HG03439 (cell line): Measurements from ENCODE around the gene SAC3D1.
"Not testable (repeated sequence)": the region's sequence is repeated elsewhere in the genome, so short reads cannot be mapped to it uniquely, and the experiment has no call there.

ENCODE experiments used
- ATAC-seq: cut with Tn5 transposase; IDR thresholded peaks from one replicate; pipeline ENCODE4 v1.9.1; 2021; ENCODE audit warnings: mild to moderate bottlenecking, moderate library complexity; ENCODE audit not compliant: unreplicated experiment

The SAC3D1 gene

DNA sequence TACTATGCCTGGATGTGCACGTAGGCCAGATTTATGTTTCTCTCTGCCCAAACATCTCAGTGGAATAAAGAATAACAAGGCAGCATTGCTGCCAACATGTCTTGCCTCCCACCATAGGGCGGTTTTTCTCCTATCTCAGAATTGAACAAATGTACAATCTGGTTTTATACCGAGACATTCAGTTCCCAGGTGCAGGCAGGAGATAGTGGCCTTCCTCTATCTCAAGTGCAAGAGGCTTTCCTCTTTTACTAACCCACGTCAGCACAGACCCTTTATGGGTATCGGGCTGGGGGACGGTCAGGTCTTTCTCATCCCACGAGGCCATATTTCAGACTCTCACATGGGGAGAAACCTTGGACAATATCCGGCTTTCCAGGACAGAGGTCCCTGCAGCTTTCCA, 17.5 kb upstream of the SAC3D1 start:
- not testable (repeated sequence) for ATAC-seq

DNA sequence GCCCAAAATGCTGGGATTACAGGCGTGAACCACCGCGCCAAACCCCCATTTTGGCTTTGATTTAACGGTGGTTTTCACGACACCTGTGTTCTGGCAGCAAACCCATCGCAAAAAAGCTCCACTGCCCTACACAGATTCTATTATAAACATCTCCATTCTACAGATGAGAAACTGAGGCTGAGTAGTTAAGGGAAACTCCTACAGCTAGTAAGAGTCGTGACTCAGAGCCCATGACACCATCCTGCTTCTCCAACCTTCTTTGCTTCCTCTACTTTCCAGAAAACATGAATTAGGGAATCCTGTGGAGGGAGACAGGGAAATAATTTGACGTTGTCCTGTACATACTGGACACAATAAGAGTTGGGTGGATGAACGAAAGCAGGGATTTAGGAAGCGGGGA, 14.2 kb upstream of the SAC3D1 start:
- ATAC-seq = peak; percentile 2

DNA sequence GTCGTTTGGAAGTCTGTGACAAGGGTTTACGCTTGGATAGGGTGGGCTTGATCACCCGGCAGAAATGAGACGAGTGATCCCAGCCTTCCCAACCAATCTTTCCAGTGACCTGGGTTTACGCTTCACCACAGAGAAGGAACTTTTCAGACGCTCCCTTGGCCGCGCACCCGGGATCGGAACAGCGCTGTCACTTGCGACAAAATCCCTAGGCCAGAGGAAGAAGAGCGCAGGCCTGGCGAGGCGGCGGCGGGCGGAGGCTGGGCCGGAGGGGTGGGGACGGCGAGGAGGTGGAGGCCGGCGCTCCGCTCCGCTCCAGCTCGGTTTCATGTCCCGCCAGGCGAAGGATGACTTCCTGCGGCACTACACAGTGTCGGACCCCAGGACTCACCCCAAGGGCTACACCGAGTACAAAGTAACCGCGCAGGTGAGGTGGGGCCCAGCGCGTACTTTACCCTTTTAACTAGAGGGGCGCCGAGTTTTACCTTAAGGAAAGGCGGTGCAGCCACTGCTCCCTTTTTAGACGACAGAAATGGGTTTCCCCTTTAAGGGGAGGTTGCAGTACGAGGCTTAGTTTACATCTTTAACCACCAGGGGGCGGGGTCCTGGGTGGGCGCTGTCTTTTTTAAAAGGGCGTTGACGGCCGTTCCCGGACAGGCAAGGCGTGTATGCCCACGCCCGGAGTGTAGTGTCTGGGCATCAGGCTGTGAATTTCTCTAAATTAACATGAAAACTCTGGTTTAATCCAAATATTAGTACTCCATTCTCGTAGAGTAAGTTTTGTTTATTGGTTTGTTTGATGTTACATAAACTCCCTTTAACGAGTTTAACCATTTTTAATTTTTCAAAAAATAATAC, 13.6 kb upstream of the SAC3D1 start, which contains the start of gene SNX15:
TSS of gene SNX15 (plus strand) at position 227 of the 855 bp plus-strand sequence. CDS start at position 326, 99 bp downstream.
- ATAC-seq = peak; percentile 94

DNA sequence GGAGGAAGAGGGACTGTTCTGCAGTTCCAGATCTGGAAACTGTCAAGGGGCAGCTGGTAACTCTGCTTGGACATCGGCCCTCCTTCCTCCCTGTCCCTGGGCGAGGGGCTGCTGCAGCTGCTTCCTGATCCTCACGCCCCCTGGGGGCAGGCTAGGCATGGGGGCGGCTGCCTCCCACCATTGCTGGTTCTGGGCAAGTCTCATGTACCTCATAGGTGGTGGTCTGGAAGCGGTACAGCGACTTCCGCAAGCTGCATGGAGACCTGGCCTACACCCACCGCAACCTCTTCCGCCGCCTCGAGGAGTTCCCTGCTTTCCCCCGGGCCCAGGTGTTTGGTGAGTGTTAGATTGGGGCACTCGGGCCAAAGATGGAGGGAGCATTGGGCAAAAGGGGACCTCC, 8.8 kb upstream of the SAC3D1 start:
- no peak for ATAC-seq

DNA sequence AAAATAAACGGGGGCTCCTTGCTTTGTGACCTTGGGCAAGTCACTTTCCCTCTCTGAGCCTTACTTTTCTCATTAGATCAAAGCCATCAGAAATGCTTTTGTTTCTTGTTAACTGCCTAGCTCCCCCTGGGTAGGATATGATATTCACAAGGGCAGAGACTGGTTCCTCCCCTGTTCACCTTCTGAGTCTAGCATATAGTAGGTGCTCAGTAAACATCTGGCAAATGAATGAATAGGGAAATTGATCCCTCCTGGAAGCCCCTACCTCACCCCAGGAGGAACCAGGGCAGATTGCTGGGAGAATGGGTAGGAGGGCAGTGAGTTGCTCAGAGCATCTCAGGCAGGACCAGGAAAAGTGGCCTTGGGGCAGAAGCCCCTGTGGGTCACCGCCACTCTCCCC, 6.6 kb upstream of the SAC3D1 start:
- ATAC-seq = no peak

DNA sequence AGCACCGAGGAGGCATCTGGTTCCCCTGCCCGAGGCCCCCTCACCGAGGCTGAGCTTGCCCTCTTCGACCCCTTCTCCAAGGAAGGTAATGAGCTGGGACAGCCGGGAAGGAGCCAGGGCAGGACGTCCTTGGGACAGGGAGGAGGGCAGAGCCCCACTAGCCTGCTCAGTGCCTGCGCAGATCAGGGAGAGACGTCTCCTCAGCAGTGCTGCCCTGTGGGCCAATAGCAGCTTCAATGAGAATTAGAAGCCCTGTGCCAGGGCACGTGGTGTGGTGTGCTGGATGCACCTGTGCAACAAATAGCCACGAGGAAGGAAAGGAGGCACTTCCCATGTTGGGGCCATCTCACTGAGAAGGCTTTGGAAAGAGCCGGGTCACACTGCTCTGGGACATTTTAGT, 5.4 kb upstream of the SAC3D1 start:
- no peak for ATAC-seq

DNA sequence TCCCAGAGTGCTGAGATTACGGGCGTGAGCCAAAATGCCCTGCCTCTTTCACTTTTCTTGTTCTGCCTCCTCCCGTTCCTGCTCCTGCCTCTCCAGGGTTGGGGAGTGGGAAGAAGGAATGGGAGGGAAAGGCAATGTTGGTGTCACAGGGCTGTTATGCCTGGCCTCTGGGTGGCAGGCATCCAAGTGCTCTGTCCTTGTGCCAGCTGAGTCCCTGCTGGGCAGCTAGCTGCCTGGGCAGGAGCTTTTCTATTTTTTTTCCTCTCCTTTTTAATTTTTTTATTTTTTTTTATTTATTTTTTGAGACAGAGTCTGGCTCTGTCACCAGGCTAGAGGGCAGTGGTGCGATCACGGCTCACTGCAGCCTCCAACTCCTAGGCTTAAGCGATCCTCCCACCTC, 4.1 kb upstream of the SAC3D1 start:
- no peak for ATAC-seq

DNA sequence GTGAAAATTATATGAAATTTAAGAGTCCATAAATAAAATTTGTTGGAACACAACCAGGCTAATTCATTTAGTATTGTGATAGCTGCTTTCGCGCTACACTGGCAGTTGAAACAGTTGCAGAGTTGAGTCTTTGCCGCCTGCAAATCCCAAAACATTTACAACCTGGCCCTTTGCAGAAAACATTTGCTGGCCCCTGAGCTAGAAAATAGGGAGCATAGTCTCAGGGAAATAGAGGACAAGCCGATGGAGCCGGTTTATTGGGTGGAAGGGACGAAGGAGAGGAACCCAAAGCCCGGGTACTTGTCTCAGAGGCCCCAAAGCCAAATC, 527 bp upstream of the SAC3D1 start:
- ATAC-seq = no peak

DNA sequence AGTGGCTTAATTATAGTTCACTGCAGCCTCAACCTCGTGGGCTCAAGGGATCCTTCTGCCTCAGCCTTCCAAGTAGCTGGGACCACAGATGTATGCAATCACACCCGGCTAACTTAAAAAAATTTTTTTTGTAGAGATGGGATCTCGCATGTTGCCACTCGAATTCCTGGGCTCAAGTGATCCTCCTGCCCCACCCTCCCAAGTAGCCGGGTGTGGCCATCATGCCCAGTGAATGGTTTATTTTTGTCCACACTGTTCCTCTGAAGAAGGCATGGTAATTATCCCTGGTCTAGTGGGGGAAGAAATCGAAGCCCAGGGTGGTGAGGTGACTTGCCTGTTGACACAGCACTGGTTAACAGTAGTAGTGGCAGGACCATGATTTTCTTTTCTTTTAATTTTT, 1.9 kb downstream of the SAC3D1 start:
- ATAC-seq = no peak

DNA sequence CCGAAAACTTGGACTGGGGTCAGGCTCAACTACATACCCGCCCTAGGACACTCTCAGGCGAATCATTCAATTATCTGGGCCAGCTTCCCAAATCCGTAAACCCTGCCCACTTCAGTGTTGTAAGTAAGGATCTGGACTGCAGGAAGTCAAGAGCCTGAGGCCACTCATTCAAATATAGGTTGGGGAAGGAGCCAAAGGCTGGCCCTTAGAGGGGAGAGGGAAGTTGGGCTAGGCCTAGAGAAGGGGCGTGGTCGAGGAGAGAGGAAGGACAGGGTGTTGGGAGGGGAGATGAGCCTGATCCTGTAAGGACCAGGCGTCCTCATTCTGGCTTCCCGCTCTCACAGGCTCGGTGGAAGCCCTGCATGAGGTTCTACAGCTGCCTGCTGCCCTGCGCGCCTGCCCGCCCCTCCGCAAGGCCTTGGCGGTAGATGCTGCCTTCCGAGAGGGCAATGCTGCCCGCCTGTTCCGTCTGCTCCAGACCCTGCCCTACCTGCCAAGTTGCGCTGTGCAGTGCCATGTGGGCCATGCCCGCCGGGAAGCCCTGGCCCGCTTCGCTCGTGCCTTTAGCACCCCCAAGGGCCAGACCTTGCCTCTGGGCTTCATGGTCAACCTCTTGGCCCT, 3.0 kb downstream of the SAC3D1 start:
- no peak for ATAC-seq

DNA sequence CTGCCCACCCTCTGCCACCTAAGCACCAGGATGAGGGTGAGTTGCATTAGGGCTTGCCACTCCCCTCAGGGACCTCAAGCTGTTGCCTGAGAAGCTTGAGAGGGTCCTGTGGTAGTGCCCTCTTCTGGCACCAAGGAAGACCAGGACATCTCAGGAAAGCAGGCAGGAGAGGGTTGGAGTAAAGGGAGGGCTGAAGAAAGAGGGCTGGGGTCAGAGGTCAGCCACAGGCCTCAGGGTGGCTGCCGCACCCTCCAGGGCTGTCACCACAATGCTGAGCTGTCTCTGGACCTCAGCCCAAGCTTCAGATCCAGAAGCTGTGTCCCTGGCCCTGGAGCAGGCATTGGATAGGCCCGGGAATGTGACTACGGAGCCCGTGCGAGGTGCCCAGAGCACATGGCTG, 4.1 kb downstream of the SAC3D1 start:
- ATAC-seq = no peak

DNA sequence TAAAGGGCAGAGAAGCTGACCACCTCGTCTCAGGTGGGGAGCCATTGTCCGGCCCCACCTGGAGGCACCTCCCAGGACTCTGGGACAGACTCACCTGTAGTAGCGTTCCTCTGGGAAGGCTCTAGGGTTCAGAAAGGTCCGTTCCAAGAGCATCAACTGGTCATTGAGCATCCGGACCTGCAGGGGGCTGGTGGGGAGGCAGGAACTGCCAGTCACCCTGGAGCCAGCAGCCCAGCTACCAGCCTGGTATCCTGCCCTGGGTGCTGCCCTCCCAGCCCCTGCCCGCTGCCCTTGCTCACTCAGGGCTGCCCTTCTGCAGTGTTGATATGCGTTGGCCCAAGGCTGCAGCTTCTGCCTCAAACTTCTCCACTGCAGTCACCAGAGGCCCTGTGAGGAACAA, 4.7 kb downstream of the SAC3D1 start:
- no peak for ATAC-seq

DNA sequence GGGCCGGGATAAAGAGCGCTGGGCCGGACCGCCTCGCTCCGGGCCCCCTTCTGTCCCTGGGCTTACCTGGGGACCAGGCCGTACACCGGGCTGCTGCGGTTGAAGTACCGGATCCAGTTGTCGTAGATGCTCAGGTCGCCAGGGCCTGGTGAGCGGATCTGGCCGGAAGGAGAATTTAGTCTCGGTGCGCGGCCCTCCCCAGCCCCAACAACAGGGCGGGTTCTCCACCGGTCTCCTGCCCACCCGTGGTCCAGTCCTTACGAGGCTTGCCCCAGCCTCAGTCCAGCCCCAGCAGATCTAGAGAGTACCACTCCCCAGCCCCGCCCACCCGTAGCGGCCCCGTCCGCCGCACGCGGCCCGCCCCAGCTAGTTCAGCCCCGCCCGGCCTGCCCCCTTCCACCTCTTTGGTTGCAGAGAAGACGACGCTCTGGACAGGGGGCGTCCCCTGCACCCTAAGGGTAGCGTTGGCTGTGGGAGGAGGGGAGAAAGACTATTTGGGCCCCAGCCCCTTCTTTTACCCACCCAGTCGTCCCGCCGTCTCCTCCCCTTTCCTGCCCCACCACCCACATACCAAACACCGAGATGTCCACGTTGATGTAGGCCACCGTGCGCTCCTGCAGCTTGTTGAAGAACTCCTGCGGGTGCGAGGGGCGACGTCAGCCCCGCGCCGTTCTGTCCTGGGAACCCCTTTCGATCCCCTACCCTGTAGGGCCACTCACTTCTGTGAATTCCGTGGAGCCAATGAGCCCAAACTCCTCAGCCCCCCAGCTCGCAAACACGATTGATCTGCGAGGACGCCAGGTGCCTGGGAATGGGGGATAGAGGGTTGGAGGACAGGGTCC, 6.8 kb downstream of the SAC3D1 start:
- ATAC-seq = no peak

DNA sequence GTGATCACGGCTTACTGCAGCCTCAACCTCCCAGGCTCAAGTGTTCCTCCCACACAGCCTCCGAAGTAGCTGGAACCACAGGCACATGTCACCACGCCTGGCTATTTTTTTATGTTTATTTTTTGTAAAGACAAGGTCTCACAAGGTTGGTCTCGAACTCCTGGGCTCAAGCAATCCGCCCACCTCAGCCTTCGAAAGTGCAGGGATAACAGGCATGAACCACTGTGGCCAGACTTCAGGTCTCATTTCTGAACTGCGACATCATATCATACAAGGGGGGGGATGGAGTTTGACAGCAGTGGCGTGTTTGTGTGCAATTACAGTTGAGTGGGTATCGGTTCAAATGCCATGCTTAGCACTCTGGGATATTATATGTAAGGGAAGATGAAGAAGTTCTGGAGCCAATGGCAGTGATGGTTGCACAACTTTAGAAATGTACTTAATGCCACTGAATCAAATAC, 10.4 kb downstream of the SAC3D1 start:
- no peak for ATAC-seq

DNA sequence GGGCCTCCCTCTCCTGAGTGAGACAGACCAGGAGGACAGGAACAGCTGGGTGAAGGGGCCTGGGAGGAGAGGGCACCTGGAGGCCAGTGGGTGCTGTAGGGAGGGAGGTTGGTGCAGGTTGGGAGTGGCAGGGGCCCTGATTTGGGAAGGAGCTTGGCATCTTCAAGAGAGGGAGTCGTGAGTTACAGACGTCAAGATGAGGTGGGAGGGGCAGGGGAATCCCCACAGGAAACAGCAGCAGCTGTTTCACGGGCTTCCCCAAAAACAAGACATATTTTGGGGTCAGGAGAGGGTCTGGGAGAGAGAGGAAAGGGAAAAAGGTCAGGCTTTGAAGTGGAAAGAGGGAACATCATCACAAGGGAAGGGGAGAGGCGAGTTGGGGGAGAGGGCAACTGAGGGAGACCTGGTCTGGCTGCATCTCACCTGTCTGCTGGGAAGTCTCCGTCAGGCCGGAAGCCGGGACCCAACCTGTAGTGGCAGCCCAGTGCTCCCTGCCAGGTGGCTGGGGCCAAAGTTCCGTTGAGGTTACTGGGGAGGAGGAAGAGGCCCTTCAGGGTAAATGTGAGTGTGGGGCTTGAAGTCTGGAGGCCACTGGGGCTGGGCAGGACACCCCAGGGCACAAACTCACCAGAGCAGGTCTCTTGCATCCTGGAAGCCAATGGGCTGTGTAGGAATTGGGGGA, 13.0 kb downstream of the SAC3D1 start:
- ATAC-seq = no peak

DNA sequence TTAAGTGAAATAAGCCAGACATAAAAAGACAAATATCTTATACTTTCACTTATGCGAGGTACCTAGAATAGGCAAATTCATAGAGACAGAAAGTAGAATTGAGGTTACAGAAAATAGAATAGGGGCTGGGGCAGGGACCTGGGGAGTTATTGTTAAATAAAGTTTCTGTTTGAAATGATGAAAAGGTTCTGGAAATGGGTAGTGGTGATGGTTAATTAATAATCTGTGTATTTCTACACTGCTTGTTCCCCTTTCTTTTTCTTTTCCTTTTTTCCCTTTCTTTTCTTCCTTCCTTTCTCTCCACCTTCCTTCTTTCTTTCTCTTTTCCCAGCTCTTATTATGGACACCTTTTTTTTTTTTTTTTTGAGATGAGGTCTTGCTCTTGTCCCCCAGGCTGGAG, 14.5 kb downstream of the SAC3D1 start:
- ATAC-seq = no peak

DNA sequence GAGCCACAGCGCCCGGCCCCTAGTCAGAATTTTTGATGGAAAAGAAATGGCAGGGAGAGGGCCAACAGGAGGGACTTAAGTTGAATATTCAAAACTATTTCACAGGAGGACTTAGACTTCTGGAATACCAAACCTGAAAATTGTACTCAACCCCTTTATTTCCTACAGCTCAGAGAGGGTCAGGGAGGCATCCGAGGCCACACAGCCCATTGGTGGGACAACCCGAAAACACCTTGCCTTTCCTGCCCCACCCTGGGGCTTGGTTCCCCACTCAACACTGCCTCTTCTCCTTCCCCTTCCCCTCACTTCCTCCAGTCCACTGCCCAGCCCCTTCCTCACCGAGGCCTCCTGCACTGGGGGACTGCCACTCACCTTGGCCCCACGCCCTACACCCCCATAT, 16.0 kb downstream of the SAC3D1 start:
- ATAC-seq = no peak

DNA sequence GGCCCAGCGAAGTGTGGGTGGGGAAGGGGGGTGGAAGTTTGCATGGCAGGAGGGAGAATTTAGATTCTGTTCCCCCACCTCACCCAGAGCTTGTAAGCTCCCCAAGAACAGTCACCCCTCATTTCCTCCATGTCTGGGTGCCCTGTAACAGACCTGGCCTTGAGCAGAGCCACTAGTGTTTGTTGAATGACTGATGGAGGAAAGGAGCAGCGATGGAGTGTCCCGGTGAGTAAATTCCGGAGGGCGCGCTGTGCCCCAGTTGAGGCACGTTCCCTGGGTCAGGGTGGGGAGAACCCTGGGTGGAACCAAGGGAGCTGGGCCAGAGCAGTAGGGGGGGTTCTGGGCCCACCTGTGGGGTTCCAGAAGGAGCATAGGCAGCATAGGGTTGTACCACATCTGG, 16.5 kb downstream of the SAC3D1 start:
- ATAC-seq = no peak

DNA sequence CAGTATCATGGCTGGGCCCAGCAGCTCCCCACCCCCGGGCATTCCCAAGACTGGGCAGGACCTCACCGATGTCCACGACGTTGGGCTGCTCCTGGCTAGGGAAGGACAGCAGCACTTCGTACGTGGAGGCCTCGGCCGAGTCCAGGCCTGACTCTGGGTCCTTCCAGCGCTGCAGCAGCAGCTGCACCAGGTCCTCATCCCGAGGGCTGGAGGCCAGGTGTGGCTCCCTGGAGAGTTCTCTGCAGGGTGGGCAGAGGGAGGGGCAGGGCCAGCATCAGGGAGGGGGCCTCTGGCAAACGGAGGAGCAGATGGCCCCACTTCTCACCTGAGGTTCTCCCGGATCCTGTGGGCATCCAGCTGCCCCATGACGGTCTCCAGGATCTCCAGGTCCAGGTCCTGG, 17.0 kb downstream of the SAC3D1 start:
- no peak for ATAC-seq

DNA sequence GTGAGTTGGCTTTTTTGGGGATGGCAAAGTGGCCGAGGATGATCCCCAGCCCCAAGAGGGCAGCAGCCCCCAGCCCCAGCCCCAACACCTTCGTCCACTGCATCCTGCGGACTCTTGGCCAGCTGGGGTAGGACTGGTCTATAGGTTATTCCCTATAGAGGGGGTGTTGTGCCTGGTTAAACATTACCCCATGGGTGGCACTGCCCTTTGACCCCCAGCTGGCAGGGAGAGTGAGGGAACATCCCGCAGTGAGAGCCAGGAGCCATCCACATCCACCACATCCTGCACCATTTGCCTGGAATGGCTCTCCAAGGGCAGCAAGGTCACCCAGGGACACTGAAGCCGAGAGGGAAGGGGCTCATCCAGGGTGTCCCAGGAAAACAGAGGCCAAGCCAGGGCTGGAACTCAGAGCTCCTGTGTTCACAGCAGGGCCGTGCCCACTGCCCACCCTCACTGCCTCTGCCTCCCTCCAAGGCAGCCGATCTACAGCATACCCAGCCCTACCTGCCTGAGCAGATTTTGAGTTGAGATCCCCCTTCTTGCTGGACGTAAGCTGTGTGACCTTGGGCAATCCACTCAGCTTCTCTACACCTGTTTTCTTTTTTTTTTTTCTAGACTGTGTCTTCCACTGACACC, 17.5 kb downstream of the SAC3D1 start, which contains the start of gene NAALADL1:
TSS of gene NAALADL1 (minus strand) at position 135 of the 636 bp plus-strand sequence. CDS start at position 103, 32 bp downstream.
- no peak for ATAC-seq
